GM20000 (cell line): ENCODE data around the gene NUP133.
A peak's percentile ranks its signal among the peaks of the same experiment; 100 is the strongest.
"Not testable (repeated sequence)": the region's sequence is repeated elsewhere in the genome, so short reads cannot be mapped to it uniquely, and the experiment has no call there.

ENCODE experiments used
- DNase-seq: peaks from one replicate; pipeline ENCODE4 v3.0.0; 2012; ENCODE audit warnings: low spot score
- TF ChIP-seq, protein P1 (sequence below): IDR thresholded peaks from 2 replicates; pipeline ENCODE4 v1.5.1; 2012; ENCODE audit warnings: mild to moderate bottlenecking, control low read depth; ENCODE audit errors: extremely low read depth, missing control alignments

The NUP133 gene

DNA sequence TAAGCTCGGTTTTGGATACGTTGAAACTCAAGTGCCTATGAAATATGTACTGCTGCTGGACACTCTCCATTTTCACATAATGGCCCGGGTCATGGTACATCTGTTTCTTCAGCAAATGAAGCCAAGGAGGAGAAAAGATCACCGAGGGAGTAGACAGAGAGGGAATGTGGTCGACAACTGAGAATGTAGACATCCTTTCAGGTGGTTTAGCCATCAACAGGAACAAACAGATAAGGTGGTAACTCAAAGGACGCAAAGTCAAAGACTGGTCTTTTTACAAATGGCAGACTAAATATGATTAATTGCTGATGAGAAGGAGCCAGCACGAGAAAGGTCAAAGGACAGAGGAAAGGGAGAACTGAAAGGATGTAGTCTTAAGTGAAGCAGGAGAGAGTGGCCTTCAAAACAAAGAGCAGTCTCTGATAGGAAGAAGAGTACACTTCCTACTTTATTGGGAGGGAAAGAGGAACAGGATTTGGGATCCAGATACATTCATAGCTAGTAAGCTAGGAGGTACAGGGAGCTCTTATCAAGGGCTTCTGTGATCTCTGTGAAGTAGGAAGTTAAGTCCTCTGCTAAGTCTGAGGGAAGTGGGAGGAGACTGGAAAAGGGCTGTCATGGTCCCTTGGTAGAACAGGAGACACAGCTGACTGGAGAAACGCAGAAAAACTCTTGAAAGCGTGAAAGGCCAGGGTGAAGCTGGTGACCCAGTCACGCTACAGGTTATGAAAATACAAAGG lies 28.3 kb downstream of the NUP133 start:
- TF ChIP-seq, protein P1, sequence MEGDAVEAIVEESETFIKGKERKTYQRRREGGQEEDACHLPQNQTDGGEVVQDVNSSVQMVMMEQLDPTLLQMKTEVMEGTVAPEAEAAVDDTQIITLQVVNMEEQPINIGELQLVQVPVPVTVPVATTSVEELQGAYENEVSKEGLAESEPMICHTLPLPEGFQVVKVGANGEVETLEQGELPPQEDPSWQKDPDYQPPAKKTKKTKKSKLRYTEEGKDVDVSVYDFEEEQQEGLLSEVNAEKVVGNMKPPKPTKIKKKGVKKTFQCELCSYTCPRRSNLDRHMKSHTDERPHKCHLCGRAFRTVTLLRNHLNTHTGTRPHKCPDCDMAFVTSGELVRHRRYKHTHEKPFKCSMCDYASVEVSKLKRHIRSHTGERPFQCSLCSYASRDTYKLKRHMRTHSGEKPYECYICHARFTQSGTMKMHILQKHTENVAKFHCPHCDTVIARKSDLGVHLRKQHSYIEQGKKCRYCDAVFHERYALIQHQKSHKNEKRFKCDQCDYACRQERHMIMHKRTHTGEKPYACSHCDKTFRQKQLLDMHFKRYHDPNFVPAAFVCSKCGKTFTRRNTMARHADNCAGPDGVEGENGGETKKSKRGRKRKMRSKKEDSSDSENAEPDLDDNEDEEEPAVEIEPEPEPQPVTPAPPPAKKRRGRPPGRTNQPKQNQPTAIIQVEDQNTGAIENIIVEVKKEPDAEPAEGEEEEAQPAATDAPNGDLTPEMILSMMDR = no peak
- peak; percentile 46 for DNase-seq

DNA sequence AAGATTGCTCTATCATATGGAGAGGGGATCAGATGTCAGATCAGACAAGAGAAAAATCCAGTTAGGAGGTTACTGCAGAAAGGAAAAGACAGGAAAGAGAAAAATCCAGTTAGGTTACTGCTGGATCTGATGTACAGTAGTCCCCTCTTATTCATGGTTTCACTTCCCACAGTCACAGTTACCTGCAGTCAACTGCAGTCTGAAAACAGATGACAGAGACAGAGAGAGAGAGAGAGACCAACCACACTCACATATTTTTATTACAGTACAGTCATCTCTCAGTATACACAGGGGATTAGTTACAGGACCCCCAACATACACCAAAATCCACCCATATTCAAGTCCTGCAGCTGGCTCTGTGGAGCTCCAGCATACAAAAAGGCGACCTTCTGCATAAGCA lies 29.3 kb downstream of the NUP133 start:
- peak; percentile 30 for DNase-seq
- TF ChIP-seq, protein P1 = no peak

DNA sequence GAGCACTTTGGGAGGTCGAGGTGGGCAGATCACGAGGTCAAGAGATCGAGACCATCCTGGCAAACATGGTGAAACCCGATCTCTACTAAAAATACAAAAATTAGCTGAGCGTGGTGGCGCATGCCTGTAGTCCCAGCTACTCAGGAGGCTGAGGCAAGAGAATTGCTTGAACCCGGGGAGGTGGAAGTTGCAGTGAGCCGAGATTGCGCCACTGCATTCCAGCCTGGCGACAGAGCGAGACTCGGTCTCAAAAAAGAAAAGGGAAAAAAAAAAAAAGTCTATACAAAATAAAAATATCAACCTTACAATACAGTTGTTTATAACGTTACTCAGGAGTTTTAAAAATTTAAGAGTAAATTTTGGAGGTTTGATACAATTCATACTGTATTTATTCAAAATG lies 32.3 kb downstream of the NUP133 start:
- DNase-seq = not testable (repeated sequence)

DNA sequence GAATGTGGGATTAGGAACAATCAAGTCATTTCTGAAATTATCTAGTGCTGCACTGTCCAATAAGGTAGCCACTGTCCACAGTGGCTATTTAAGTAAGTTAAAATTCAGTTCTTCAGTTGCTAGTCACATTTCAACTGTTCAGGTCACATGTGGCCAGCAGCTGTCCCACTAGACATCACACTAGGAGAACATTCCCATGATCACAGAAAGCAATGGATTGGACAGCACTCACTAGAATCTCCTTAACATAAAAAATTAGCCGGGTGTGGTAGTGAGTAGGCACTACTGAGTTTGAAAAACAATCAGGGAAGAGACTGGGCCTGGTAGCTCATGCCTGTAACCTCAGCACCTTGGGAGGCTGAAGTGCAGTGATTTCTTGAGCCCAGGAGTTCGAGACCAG lies 33.6 kb downstream of the NUP133 start:
- no peak for DNase-seq
- TF ChIP-seq, protein P1 = no peak

DNA sequence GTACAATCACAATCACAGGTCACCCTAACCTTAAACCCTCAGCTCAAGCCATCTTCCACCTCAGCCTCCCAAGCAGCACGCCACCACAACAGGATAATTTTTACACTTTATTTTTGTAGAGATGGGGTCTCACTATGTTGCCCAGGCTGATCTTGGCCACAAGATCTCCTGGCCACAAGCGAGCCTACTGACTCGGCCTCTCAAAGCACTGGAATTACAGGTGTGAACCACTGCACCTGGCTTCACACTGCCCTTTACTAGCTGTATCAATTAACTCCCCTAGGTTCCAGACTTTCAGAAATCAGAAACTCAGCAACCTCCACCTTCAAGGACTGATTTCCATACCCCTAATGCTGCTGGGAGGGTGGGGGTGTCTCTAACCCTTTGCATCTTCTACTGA lies 37.0 kb downstream of the NUP133 start:
- TF ChIP-seq, protein P1 = no peak
- DNase-seq = no peak

DNA sequence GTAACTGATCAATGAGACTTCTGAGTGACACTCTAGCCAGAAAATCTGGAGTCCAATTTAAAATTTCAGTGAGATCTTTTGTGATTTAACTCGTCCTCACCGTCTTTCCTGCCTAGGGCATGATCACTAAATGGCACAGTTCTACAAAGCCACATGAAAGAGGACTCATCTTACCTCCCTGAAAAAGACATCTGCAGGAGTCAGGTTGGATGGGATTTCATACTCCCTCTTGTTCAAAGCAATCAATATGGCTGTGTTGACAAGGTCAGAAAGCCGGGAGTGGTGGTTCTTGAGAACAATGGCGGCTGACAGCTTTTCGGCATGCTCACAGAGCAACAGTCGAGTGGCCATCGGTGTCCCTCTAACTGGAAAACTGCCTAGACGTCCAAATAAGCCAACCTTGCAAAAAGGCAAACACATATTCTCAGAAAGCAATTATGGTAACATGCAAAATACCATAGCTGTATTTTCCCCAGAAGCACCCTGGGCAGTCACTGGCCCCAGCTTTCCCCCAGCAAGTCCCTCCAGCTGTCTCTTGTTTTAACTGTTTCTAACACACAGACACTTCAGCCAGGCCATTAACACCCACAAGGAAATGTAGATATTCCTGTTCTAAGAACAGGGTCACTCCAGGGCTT lies 37.6 kb downstream of the NUP133 start:
- TF ChIP-seq, protein P1 = no peak
- no peak for DNase-seq

DNA sequence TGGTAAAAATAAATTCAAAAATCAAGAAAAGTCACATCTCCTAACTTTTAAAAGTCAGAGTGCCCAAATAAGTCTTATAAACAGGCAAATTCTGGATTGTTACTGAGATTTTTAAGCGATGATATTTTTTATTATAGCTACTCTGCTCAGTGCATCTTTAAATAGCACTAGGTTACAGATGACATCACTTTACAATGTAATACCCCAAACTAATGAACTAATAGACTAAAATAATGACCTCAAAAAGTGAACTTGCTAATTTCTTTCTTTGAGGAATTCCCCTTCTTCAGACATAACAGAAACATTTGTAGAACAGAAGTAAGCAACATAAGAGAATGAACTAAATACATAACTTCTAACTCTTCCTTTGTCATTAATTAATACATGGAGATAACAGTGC lies 41.3 kb downstream of the NUP133 start:
- TF ChIP-seq, protein P1 = no peak
- DNase-seq = no peak

DNA sequence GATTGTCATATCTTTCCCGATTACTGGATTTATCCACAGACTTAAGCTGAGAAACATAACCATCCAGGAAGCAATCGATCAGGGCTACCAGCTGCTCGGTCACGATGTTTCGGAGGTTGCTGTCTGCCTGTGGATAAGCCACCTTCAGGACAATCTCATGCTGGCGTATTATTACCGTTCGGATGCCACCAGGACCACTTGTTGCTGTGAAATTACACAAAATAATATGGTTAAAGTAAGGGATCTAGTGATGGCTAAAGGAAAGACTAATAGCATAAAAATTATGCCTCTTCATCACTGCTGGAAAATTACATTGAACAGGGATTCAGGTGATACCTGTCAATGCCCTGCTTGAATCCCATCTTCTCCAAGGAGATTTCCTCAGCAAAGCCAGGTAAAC lies 43.5 kb downstream of the NUP133 start:
- DNase-seq = no peak
- TF ChIP-seq, protein P1 = no peak
